ENCODE data around the gene FIGNL1.

Gene FIGNL1

DNA sequence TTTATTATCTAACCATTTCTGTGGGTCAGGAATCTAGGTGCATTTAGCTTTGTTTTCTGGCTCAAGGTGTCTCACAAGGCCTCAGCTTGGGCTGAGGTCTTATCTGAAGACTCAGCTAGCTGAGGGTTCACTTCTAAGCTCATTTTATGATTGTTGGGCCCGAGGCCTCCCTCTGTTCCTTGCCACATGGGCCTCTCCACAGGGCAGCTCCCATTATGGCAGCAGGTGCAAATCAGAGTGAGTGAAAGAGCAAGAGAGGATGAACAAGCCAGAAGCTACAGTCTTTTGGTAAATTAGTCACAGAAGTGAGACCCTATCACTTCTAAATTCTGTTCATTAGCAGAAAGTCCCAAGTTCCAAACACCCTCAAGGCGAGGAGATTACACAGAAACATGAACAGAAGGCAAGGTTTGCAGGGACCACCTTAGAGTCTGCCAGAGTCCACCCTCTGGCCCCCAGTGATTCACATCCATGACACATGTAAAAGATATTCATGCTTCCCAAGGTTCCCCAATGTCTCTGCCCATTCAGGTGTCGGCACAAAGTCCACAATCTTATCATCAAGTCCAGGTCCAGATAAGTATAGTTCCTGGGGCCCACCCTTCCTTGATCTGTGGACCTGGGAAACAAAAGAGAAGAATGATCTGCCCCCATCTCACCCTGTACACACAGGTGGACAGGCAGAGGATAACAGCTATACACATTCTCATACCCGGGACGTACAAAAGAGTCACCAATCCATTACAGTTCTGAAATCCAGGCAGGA, 23.7 kb downstream of the FIGNL1 start:
- DNase-seq, result no peak

DNA sequence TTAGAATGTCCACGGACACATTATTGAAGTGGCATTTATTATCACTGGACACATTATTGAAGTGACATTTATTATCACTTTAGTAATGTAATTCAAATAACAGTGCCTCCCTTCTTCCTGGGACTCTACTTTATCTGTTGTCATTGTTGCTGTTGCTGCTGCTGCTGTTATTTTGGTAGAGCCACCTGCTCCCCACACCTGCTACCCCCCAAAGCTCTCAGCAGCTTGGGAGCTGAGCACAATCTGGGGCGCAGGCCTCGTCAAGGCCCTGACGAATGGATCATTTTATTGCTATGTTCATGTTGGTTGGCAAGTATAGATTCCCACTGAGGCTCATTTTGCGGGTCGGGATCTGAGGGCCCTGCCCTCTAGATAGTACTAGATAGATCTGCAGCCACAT, 24.8 kb downstream of the FIGNL1 start:
- no peak for DNase-seq

DNA sequence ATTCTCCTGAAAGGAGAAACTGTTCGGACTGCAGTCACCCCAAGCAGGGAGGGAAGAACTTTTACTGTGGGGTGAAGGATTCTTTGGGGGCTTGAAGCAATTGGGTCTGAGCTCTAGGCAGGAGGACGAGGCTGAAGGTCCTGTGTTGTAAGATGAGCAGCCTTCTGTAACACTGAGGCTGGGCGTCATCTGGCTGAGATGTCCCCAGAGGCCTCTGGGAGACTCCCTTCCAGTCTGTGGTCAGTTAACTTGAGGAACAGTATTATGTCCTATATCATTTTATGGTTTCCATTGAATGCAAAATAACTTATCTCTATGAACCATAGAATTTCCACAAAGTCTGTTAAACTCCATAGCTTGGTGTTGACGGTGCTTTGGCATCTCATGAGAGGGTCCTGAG, 26.3 kb downstream of the FIGNL1 start:
- no peak for DNase-seq

DNA sequence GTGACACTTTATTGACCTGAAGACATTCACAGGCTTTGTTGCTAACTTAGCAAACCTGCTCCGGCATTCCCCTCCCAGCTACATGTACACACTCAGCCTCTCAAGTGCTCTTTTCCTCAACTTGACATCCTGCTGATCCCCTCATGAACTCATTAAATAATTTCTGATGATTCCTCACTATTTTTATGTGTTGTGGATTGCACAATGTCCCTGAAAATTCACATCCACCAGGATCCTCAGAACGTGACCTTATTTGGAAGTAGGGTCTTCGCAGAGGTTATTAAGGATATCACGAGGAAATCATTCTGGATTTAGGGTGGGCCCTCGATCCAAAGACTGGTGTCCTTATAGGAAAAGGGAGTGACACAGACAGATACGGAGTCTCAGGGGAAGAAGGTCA, 27.3 kb downstream of the FIGNL1 start:
- no peak for DNase-seq

DNA sequence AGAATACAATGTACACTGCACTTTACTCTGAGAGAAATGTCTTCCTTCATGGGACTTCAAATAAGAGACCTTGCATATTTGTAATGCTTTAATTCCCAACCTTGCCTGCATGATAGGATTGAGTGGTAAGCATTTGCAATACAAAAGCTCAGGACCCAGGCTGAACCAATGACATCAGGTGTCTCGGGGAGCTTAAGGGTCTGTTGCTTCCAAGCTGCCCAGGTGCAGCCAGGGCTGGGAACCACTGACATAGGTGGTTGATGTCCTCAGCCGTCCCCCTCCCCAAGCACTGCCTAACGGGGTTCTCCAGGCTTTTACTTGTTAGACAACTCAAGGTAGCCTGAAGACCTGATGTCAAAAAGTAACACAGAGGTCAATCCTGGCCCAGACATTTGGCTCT, 29.1 kb downstream of the FIGNL1 start:
- DNase-seq, result no peak

DNA sequence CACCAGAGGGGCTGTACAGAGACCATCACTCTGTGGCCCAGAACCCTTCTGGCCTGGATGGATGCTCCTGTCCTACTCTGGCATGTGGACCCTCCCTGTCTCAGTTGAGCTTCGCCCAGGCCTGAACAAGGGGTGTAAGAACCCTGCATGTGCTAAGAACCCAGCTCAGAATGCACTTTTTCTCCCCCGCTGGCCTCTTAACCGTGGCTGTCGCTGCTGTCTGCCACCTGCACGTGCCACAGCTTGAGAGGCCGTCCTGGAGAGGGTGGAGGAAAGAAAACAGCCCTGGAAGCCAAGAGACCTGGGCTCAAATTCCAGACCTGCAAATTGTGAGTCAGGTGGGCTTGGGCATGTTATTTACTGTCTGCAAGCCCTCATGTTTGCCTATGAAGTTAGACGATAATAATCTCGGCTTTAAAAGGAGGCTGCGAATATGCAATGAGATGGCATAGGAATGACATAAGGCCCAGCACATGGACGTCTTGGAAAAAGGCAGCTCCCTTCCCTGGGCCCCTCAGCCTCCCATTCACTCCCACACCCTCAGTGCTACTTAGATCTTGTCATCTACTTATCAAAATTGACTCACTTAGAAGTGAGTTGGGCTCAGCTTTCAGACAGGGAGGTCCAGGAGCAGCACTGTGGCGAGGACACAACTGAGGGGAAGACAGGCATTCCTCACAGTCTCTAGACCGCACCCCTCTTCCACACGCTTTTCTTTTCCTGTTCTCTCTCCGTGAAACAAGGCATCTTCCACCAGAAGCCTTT, 31.4 kb downstream of the FIGNL1 start:
- no peak for DNase-seq

DNA sequence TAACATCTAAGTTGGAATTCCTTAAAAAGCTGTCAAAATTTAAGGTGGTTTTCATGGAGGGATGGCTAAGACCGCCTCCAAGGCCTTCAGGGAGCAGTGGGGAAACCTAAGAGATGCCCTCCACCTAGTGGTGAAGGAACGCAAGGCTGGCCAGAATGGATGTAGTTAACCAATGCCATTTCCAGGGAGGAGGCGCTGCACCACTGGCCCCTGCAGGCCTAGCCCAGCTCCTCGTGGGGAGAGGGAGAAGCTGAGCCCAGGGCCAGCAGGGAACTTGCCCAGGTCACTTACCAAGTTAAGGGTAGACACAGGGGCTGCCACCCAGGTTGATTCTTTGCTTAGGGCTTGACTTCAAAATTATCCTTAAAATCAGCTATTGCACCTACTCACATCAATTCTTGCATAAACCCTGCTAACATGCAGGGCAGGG, 32.0 kb downstream of the FIGNL1 start:
- DNase-seq, result peak; percentile 54

DNA sequence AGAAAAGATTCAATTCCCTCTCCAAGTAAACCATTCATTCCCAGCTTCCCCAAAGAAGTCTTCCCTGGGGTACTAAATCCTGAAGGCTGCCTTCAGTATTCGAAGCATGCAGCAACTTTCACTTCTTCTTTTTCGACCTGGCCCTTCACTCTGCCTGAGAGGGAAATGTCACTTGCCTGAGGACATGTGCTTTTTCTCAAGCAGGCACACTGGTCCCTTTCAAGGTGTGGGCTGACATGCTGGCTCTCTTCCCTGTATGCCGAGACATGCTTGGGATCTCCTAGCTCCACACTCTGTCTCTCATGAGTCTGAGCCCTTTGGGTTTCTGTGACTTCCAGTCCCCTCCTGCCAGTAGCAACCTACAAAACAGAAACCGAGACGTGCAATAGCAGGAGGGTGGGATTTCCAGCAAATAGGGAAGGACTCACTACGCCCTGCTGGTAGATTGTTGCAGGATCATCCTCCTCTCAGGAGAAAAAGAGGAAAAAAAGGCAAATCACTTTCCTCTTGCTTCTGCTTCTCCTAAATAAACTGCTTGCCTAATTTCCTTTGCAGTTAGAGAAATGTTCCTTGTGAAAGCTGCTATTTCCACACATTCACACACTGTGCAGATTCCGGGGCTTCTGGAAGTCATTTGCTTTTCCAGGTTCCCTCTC, 33.5 kb downstream of the FIGNL1 start:
- DNase-seq, result no peak

DNA sequence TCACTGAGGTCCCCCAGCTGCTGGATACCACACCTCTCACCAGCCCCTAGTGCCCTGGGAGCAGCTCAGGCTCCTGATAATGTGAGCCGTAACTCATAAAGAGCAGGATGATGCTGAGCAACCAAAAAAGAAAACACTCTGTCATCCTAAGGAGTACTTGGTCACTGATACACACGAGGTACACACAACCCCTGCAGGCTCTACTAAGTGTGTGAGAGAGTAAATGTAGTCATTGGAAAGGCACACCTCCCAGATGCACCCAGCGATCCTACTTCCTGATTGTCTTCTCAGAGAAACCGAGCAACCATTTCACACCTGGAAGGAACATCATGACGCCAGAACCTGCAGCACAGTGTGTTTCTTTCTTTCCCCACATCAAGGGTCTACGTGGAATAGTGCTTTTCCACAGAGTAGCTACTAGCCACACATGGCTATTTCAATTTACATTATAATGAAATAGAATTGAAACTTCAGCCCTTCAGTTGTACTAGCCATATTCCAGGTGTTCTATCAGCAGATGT, 34.2 kb downstream of the FIGNL1 start:
- no peak for DNase-seq

DNA sequence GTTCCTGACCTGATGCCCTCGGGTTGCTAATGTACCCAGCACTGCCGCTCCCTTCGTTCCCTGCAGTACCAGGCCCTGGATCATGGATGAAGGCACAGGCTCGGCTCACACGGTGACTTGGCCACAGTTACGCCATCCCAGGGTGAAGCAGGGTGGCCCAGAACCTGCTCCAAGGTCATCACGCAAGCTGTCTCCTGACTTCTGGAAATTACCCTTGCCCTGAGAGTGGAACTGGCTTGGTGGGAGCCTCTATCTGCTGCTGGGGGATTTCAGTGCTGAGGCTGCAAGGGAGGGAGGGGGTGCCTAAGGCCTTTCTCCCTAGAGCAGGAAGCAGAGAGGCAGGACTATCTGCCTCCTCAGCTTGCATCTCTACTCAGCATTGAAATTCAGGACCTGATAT, 36.6 kb downstream of the FIGNL1 start:
- DNase-seq, result no peak

DNA sequence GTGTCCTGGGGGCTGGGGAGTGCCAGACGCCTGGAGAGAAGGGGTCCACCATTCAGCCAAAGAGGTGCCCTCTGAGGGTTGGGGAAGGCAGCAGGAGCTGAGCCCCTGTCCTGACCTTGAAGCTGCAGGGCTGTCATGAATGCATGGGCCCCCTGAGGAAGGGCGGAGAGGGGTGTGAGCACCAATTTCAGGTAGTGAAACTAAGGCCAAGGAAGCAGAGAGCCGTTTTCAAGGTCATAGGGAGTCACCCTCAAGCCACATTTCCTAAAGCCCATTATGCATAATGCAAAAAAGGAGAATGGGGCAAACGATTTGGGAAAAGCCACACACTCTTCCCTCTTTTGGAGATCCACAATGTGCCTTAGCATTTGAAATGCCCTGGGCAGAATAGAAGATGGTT, 37.2 kb downstream of the FIGNL1 start:
- DNase-seq, result no peak

DNA sequence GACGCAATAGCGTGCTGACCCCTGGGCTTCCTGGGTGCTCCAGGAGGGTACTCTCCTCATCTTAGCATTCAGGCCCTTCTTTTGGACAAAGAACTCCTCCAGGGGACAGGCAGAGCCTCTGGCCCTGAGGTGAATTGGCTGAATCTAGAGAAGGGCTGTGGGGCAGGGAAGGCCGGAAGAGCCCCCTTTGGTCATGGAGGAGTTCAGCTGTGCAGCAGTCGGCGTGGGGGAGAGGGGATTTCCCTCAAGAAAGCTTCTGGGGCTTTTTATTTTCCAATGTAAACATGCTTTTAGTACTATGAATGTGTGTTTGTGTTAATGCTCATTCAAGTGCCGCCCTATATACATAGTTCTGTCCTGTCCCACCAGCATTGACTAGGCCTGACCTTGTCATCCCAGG, 38.8 kb downstream of the FIGNL1 start:
- no peak for DNase-seq

DNA sequence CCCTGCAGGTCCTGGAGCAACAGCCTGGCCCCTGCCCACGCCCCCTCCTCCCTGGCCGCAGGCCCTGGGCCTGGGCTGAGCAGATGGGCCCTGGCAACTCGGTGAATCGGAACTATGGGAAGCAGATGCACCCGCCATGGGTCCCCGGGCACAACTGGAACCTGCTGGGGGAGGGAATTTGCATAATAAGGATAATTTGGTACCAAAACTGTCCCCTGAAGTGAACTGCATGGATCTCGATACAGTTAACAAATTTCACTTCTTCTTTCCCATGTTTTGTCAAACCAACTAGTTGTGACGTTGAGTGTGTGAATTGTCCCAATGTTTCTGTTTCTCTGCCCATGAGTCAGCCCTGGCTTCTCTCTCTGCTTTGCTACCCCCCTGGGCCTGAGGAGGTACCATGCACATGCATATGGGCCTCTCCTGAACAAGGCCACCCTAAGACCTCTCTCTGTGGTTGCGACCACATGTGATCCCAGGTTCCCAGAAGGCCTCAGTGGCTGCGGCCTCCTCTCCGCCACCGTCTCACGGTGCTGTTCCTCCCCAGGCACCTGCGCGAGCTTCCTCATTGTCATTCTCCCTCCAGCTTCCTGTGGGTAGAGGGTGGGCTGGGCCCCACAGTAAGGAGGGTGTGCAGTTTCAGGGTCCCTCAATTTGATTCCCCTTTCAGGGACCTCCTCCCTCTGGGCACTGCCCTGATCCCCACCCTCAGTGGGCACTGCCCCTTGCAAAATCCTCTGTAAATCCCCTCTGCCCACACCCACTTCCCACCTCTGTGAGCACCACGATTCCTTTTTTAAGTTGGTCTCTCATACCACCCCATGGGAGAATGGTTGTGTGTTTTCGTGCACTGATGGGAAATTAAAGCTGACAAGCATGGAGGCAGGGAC, 40.0 kb downstream of the FIGNL1 start:
- DNase-seq, result no peak

DNA sequence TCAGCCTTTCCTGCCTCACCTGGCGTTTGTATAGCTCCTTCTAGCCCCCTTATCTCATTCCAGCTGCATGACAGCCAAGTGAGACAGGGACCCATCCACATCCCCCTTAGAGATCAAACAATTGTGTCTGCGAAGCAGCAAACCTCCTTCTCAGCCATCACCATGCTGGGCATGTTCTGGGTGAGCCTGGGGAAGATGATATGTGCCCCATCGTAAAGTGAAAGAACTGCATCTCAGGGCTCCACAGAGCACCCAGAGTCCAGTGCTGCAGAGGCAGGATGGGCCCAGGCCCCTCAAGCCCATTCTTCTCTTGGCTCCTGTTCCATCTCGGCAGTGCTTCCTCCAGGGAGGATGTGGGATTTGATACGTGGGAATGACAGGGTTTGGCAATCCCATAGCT, 43.2 kb downstream of the FIGNL1 start:
- no peak for DNase-seq

DNA sequence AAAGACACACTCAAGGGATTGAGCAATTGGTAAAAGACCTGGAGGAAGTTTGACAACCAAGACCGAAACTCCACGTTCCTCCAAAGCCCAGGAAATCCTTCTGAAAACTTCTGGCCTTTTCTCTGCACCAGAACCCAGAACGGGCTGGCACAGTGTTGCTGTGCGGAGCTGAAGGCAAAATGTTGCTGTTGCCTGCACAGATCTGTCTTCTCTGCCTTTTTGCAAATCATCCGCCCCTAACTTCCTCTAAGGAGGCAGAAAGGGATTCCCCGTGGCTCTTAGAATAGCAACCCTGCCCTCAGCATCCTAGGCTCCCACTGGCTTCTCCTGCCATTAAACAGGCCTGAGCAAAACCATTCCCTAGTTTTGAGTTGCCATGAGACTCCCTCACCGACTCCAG, 44.9 kb downstream of the FIGNL1 start:
- no peak for DNase-seq

DNA sequence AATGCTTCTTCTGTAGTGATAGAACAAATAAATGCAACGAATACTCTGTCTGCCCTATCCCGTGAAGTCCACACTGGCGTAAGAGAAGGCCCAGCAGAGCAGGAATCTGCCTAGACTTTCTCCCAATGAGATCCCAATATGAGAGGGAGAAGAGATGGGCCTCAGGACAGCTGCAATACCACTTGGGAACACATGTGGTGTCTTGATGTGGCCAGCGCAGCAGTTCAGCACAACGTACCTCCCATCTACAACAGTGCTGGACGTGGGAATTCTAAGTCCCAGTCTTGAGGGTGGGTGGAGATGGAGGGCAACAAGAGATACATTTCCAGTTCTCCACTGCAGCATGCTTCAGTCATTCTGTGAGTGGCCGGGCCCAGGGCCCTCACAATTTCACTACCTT, 45.8 kb downstream of the FIGNL1 start:
- no peak for DNase-seq

DNA sequence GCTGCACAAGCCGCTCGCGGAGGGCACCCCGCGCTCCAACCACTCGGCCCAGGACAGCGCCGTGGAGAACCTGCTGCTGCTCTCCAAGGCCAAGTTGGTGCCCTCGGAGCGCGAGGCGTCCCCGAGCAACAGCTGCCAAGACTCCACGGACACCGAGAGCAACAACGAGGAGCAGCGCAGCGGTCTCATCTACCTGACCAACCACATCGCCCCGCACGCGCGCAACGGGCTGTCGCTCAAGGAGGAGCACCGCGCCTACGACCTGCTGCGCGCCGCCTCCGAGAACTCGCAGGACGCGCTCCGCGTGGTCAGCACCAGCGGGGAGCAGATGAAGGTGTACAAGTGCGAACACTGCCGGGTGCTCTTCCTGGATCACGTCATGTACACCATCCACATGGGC, 50.0 kb downstream of the FIGNL1 start:
- no peak for DNase-seq

DNA sequence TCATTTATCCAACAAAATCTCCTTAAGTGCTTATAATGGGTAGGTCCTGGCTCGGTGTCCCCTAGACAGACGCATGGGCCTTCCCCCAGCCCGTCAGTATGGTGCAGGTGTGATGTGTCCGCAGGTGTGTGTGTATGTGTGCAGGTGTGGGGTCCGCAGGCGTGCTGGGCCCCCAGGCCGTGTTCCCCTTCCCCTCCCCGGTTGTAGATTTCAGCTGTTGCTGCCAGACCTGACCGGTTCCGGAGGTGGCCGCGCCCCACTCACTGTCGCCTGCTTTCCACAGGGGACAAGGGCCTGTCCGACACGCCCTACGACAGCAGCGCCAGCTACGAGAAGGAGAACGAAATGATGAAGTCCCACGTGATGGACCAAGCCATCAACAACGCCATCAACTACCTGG, 50.5 kb downstream of the FIGNL1 start:
- DNase-seq, result no peak

DNA sequence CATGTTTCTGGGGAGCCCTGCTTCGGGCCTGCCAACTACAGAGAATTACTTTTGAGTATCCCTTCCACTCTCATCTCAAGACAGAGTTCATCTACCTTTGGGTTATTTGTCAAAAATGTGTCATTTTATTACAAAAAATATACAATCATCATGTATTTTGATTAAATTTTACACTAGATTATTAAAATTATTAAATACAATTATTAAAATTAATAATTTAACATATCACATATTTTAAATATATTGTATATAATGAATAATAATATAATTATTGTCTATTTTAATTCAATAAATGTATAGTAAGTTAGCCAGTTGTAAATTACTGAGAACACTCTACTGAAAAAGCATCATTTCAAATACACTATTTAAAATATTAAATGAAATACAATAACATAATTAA, 50.9 kb downstream of the FIGNL1 start:
- DNase-seq, result no peak

DNA sequence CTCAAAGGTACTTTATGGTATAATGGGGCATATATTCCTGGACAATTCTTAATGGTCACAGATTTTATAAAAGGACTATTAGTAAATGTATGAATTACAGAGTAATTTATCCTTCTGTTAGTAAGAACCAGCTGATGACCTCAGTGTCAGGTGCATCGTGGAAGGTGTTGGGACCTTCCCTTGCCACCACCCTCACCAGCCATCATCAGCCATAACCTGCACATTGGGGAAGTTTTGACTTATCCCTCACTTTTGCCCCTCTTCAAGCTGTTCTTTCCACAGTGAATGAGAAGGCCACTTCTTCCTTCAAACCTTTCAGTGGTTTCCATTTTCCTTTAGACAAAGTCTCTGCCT, 52.2 kb downstream of the FIGNL1 start:
- no peak for DNase-seq

DNA sequence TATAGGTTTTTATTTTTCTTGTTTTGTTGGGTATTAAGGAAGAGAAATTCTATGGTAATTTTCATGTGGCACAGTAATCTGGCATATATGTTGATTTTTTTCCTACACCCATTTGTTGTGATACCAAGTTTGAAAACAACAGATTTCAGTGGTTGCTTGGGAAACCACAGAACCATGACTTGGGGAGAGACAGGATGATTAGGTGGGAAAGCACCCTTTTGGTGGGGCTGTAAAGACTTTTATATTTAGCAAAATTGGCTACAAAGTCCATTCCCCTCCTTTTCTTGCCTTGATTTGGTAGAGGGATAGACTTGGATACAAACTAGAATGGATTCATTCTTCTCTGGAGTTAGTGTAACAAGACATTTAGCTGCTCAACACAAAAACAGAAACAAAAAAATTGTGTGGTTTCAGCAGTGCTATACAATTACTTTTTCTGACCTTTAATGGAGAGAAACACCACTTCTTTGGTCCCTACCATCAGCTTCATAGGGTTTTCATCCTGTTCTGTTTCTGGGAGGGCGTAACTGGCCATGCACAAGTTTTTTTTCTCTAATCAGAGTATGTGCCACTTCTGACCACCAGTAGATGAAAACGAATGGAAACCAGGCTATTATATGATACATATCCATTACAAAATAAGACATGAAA, 52.7 kb downstream of the FIGNL1 start:
- no peak for DNase-seq

DNA sequence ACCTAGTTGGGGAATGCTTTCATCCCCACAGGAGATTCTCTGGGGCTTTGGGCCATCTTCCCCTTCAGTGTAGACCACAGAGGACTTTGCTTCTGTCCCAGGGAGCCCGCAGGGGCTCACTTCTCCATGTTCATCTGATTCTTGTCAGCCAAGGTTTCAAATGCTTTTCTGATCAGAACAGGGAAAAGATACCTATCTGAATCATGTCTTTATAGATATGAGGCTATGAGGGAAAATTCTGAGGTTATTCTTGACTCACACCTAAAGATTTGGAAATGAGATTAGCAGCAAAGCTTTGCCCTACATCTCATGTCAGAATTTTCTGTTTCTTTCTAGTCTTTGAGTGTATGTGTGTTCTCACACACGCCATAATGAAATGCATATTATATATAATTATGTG, 53.3 kb downstream of the FIGNL1 start:
- DNase-seq, result no peak

Measured in NCI-H226 (cell line).